ENCODE data around the gene ARMH1. TPM values are rescaled to one million over a fixed set of nuclear protein-coding genes. Genes with fewer than 3 reads are reported as not detected.

The ARMH1 gene
- total RNA-seq, 1 donor from 2014 or later = 0.13 TPM

Other genes with a start within 250 kb of the ARMH1 start
- 4.0 and 4.7 TPM in 2 replicates for gene TMEM53, start 233 bp upstream of the ARMH1 start, total RNA-seq
- gene RNU5D-1, start 56.5 kb downstream of the ARMH1 start, total RNA-seq = not detected in 2 replicates
- gene KIF2C, start 65.1 kb downstream of the ARMH1 start, total RNA-seq = 9.7 and 21.3 TPM in 2 replicates
- gene RPS8, start 100.8 kb downstream of the ARMH1 start, total RNA-seq = 1,311 and 1,360 TPM in 2 replicates
- gene BEST4, start 113.5 kb downstream of the ARMH1 start, total RNA-seq = under 0.01 TPM in 1 of 2 replicates, not detected in the other
- gene PLK3, start 125.7 kb downstream of the ARMH1 start, total RNA-seq = 11.7 and 14.9 TPM in 2 replicates
- gene DYNLT4, start 132.6 kb downstream of the ARMH1 start, total RNA-seq = 0.13 and 0.25 TPM in 2 replicates
- gene BTBD19, start 133.8 kb downstream of the ARMH1 start, total RNA-seq = 3.3 and 6.2 TPM in 2 replicates
- under 0.01 TPM in 2 replicates for gene PTCH2, start 168.5 kb downstream of the ARMH1 start, total RNA-seq

Data from dermis microvascular lymphatic vessel endothelial cell (primary cell).